ENCODE data around the gene RUNX2.

- no peak for TF ChIP-seq CTCF (conservative IDR thresholded peaks at IDR 0.05; ENCODE audit: low read depth, low read length)
- no peak for TF ChIP-seq EZH2 (IDR thresholded peaks at IDR 0.05; ENCODE audit: low read length, unreplicated experiment)
Measured at GRCh38 chr6:45496085-45496433, 167.9 kb downstream of the RUNX2 start.

Measured in PC-3 (cell line).